ENCODE measurements around the gene GPR101.

GPR101 gene, protein sequence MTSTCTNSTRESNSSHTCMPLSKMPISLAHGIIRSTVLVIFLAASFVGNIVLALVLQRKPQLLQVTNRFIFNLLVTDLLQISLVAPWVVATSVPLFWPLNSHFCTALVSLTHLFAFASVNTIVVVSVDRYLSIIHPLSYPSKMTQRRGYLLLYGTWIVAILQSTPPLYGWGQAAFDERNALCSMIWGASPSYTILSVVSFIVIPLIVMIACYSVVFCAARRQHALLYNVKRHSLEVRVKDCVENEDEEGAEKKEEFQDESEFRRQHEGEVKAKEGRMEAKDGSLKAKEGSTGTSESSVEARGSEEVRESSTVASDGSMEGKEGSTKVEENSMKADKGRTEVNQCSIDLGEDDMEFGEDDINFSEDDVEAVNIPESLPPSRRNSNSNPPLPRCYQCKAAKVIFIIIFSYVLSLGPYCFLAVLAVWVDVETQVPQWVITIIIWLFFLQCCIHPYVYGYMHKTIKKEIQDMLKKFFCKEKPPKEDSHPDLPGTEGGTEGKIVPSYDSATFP

DNA sequence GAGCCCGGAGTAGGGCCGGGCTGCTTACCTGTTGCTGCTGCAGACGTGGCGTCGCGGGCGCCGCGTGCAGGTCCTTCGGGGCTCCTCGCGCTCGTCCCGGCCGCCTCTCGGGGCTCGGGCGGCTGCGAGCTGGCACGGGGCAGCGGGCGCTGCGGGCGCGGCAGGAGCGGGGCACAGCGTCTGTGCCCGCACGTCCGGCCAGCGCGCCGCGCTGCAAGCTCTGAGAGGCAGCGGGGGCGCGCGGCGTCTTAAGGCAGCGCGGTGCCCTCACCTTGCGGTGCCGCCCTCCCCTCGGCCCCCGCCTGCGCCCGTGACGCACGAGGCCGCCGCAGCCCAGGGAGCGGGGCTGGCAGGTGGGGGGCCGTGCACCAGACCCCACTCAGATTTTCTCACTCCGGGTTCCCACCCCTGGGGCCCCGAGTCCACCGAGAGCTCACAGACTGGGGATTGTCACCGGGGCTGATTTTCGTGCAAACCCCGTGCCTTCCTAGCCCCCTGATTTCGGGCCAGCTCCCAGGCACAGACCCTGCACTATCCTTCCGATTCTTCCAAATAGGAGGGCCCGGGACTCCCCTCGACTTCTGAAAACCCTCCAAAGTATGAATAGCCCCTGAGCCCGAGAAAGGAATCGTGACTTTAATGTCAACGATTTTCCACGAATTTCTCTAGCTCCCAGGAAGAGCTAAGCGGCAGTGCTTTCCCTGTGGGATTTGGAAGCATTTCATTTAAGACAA lies at the start of gene GPR101:
Gene GPR101 (minus strand): TSS at position 222 of the 734 bp plus-strand sequence. CDS start 2,321 bp downstream, outside the sequence.
- H3K36me3 ChIP-seq (ENCODE audit: insufficient read depth, low read length): no peaks in the 10 kb centered on the region
- TF ChIP-seq EZH2phosphoT487 (IDR thresholded peaks at IDR 0.05; ENCODE audit: borderline replicate concordance): no peak
- TF ChIP-seq, protein P1, sequence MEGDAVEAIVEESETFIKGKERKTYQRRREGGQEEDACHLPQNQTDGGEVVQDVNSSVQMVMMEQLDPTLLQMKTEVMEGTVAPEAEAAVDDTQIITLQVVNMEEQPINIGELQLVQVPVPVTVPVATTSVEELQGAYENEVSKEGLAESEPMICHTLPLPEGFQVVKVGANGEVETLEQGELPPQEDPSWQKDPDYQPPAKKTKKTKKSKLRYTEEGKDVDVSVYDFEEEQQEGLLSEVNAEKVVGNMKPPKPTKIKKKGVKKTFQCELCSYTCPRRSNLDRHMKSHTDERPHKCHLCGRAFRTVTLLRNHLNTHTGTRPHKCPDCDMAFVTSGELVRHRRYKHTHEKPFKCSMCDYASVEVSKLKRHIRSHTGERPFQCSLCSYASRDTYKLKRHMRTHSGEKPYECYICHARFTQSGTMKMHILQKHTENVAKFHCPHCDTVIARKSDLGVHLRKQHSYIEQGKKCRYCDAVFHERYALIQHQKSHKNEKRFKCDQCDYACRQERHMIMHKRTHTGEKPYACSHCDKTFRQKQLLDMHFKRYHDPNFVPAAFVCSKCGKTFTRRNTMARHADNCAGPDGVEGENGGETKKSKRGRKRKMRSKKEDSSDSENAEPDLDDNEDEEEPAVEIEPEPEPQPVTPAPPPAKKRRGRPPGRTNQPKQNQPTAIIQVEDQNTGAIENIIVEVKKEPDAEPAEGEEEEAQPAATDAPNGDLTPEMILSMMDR (conservative IDR thresholded peaks at IDR 0.05; ENCODE audit: low read length): no peak
- no peaks in the 10 kb centered on the region for H4K20me1 ChIP-seq (ENCODE audit: insufficient read depth, low read length, poor library complexity, severe bottlenecking)
- no peaks in the 10 kb centered on the region for H3K9me3 ChIP-seq (ENCODE audit: insufficient read depth, low read depth, low read length)
- no peaks in the 10 kb centered on the region for H3K9me2 ChIP-seq (replicated peaks; ENCODE audit: low read depth, low read length)
- no peak within 1 kb of the TSS for H3K4me2 ChIP-seq (ENCODE audit: low read depth, low read length, poor library complexity, severe bottlenecking)
- peaks cover 5% of the 10 kb centered on the region for H3K4me1 ChIP-seq (ENCODE audit: insufficient read depth, low read length, poor library complexity, severe bottlenecking)
- 0 out of 2 replicates have a peak within 1 kb of the TSS, but pooled peaks have one; percentile 81 for H2AFZ ChIP-seq (ENCODE audit: low read length)
- peaks cover 13% of the 10 kb centered on the region for H3K27me3 ChIP-seq (ENCODE audit: insufficient read depth, low read length, poor library complexity, severe bottlenecking)
- no peaks in the 10 kb centered on the region for H3K79me2 ChIP-seq (ENCODE audit: insufficient read depth, low read length)
- H3K4me3 ChIP-seq (ENCODE audit: low read length, poor library complexity, severe bottlenecking): no peak within 1 kb of the TSS
- no peak within 1 kb of the TSS for H3K9ac ChIP-seq (ENCODE audit: low read depth, low read length, poor library complexity, severe bottlenecking)
- no peaks in the 10 kb centered on the region for H3F3A ChIP-seq (ENCODE audit: low read depth)

DNA sequence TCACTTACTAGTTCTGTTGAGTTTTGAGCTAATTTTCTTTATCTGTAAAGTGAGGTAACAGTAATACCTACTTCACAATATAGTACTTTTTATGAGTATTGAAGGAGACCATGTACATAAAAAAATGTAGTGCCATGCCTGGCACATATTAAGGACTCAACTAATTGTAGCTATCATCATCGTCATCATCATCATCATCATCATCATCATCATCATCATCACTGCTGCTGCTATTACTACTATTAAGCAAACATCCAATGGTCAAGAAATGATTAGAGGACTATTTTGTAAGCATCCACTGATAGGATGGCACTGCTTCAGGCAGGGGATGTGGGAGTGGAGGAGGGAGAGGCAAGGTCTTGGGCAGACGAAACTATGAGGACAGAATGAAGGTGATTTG lies 47.4 kb upstream of the GPR101 start:
- Histone ChIP-seq H3K9me2 (replicated peaks; ENCODE audit: low read depth, low read length) (no peaks in the 10 kb centered on the region), H3K4me2 (ENCODE audit: low read depth, low read length, poor library complexity, severe bottlenecking) (no peak overlapping the region), H2AFZ (ENCODE audit: low read length) (no peak overlapping the region), H3K9me3 (ENCODE audit: insufficient read depth, low read depth, low read length) (no peaks in the 10 kb centered on the region), H4K20me1 (ENCODE audit: insufficient read depth, low read length, poor library complexity, severe bottlenecking) (no peaks in the 10 kb centered on the region), H3K27me3 (ENCODE audit: insufficient read depth, low read length, poor library complexity, severe bottlenecking) (no peaks in the 10 kb centered on the region), H3F3A (ENCODE audit: low read depth) (no peaks in the 10 kb centered on the region), H3K79me2 (ENCODE audit: insufficient read depth, low read length) (no peaks in the 10 kb centered on the region), H3K36me3 (ENCODE audit: insufficient read depth, low read length) (no peaks in the 10 kb centered on the region), H3K4me3 (ENCODE audit: low read length, poor library complexity, severe bottlenecking) (no peak overlapping the region), H3K9ac (ENCODE audit: low read depth, low read length, poor library complexity, severe bottlenecking) (no peak overlapping the region), H3K4me1 (ENCODE audit: insufficient read depth, low read length, poor library complexity, severe bottlenecking) (no peaks in the 10 kb centered on the region)
- TF ChIP-seq, protein P1 (conservative IDR thresholded peaks at IDR 0.05; ENCODE audit: low read length): no peak
- no peak for TF ChIP-seq EZH2phosphoT487 (IDR thresholded peaks at IDR 0.05; ENCODE audit: borderline replicate concordance)

DNA sequence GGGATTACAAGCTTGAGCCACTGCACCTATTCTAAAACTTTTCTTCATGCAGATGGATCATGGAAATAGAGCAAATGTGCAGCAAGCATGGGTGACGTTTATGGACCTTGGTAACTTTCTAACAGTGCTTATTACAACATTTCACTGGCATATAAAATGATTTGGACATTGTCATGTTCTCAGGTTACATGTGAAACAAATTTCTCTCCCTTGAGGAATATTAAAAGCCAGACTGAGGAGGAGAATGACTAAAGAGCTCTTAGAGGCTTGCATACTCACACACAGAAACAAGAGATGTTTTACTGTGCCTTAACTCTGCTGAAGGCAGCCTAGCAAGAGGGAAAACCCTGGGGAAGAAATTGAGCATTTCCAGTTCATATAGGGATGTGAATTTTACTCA lies 38.6 kb upstream of the GPR101 start:
- H3K9me3 ChIP-seq (ENCODE audit: insufficient read depth, low read depth, low read length): no peaks in the 10 kb centered on the region
- H3K36me3 ChIP-seq (ENCODE audit: insufficient read depth, low read length): no peaks in the 10 kb centered on the region
- no peak overlapping the region for H3K9ac ChIP-seq (ENCODE audit: low read depth, low read length, poor library complexity, severe bottlenecking)
- no peaks in the 10 kb centered on the region for H3K27me3 ChIP-seq (ENCODE audit: insufficient read depth, low read length, poor library complexity, severe bottlenecking)
- no peaks in the 10 kb centered on the region for H3K79me2 ChIP-seq (ENCODE audit: insufficient read depth, low read length)
- no peak overlapping the region for H3K4me2 ChIP-seq (ENCODE audit: low read depth, low read length, poor library complexity, severe bottlenecking)
- no peaks in the 10 kb centered on the region for H3F3A ChIP-seq (ENCODE audit: low read depth)
- TF ChIP-seq, protein P1 (conservative IDR thresholded peaks at IDR 0.05; ENCODE audit: low read length): no peak
- TF ChIP-seq EZH2phosphoT487 (IDR thresholded peaks at IDR 0.05; ENCODE audit: borderline replicate concordance): no peak
- no peak overlapping the region for H3K4me3 ChIP-seq (ENCODE audit: low read length, poor library complexity, severe bottlenecking)
- no peak overlapping the region for H2AFZ ChIP-seq (ENCODE audit: low read length)
- H4K20me1 ChIP-seq (ENCODE audit: insufficient read depth, low read length, poor library complexity, severe bottlenecking): no peaks in the 10 kb centered on the region
- H3K4me1 ChIP-seq (ENCODE audit: insufficient read depth, low read length, poor library complexity, severe bottlenecking): no peaks in the 10 kb centered on the region
- H3K9me2 ChIP-seq (replicated peaks; ENCODE audit: low read depth, low read length): no peaks in the 10 kb centered on the region

Data from Loucy (cell line).